IPS DF 6.9 (cell line): ENCODE data around the gene UBTD1.

Source experiments
- DNase-seq: peaks from one replicate; pipeline ENCODE4 v3.0.0-alpha.2; 2013; ENCODE audit warnings: low read depth, low spot score
- H3K27ac ChIP-seq: one replicate; pipeline ENCODE4 v1.5.1; 2013; ENCODE audit warnings: low read length, control low read depth
- H3K27me3 ChIP-seq: 2 replicates; pipeline ENCODE4 v1.6.1; 2013; ENCODE audit warnings: mild to moderate bottlenecking, low read length; ENCODE audit not compliant: control insufficient read depth, insufficient read depth
- H3K36me3 ChIP-seq: 2 replicates; pipeline ENCODE4 v1.6.1; 2013; ENCODE audit warnings: low read length; ENCODE audit not compliant: control insufficient read depth, insufficient read depth
- H3K4me1 ChIP-seq: 2 replicates; pipeline ENCODE4 v1.6.1; 2013; ENCODE audit warnings: low read length; ENCODE audit not compliant: control insufficient read depth, insufficient read depth
- H3K4me3 ChIP-seq: 2 replicates; pipeline ENCODE4 v1.5.1; 2013; ENCODE audit warnings: mild to moderate bottlenecking, low read length
- H3K9me3 ChIP-seq: 2 replicates; pipeline ENCODE4 v1.6.1; 2013; ENCODE audit warnings: low read length, inconsistent platforms; ENCODE audit not compliant: control insufficient read depth, insufficient read depth
- WGBS: extraction: QIAGEN DNeasy Blood & Tissue Kit; methylation state at CpG from one replicate; pipeline ENCODE4 v1.1.7; 2013; ENCODE audit warnings: mixed read lengths, missing lambda C conversion rate; ENCODE audit not compliant: insufficient read length, insufficient coverage; 5-methylcytosine and 5-hydroxymethylcytosine counted together

Gene UBTD1

GRCh38 chr10:97584060-97584797 is 85.5 kb downstream of the UBTD1 start, which contains the start of gene HOGA1:
TSS of gene HOGA1 (plus strand) at chr10:97584389. CDS start at chr10:97584704, 315 bp downstream.
- peaks cover 1% of the 10 kb centered on the region; the same call in 1 of the 2 replicates for H3K4me1 ChIP-seq
- no peaks in the 10 kb centered on the region for H3K27me3 ChIP-seq
- H3K9me3 ChIP-seq = no peaks in the 10 kb centered on the region
- no peak within 1 kb of the TSS for H3K4me3 ChIP-seq
- no peaks in the 10 kb centered on the region; the same call in 1 of the 2 replicates for H3K36me3 ChIP-seq
- DNase-seq = peak; percentile 37
- no CpG with 5 or more reads among the region's 5 CpGs for WGBS
- no peak within 1 kb of the TSS for H3K27ac ChIP-seq

GRCh38 chr10:97584798-97585438 is 86.2 kb downstream of the UBTD1 start:
- no peak for DNase-seq

GRCh38 chr10:97585439-97585811 is 86.7 kb downstream of the UBTD1 start:
- Histone ChIP-seq H3K9me3 (no peaks in the 10 kb centered on the region), H3K27ac (no peak overlapping the region), H3K4me3 (no peak overlapping the region), H3K27me3 (no peaks in the 10 kb centered on the region), H3K36me3 (no peaks in the 10 kb centered on the region; the same call in 1 of the 2 replicates), H3K4me1 (peaks cover 1% of the 10 kb centered on the region; the same call in 1 of the 2 replicates)
- no CpG with 5 or more reads among the region's 5 CpGs for WGBS
- no peak for DNase-seq

More at GRCh38 chr10:97584798-97585438, 86.2 kb downstream of the UBTD1 start:
- no peaks in the 10 kb centered on the region for H3K27me3 ChIP-seq
- no peak overlapping the region for H3K27ac ChIP-seq
- WGBS = no CpG with 5 or more reads among the region's 5 CpGs
- no peaks in the 10 kb centered on the region; the same call in 1 of the 2 replicates for H3K36me3 ChIP-seq
- no peak overlapping the region for H3K4me3 ChIP-seq
- peaks cover 1% of the 10 kb centered on the region; the same call in 1 of the 2 replicates for H3K4me1 ChIP-seq
- H3K9me3 ChIP-seq = no peaks in the 10 kb centered on the region

DNA sequence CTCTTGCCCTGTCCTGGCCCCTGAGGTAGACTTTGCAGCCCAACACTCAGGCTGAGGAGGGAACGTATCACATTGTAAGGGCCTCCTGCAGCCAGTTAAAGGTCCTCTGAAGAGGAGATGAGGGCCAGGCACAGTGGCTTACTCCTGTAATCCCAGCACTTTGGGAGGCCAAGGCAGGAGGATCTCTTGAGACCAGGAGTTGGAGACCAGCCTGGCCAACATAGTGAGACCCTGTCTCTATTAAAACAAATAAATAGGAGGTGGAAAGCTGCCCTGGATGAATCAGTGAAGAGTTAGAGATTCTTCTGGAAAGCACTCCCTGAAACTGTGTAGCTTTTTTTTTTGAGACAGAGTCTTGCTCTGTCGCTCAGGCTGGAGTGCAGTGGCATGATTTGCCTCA is 88.5 kb downstream of the UBTD1 start:
- H3K27me3 ChIP-seq = no peaks in the 10 kb centered on the region
- H3K36me3 ChIP-seq = no peaks in the 10 kb centered on the region; the same call in 1 of the 2 replicates
- peaks cover 1% of the 10 kb centered on the region; the same call in 1 of the 2 replicates for H3K4me1 ChIP-seq
- H3K9me3 ChIP-seq = no peaks in the 10 kb centered on the region
- H3K4me3 ChIP-seq = no peak overlapping the region
- no peak for DNase-seq
- no CpG with 5 or more reads among the region's 2 CpGs for WGBS
- no peak overlapping the region for H3K27ac ChIP-seq

GRCh38 chr10:97589479-97589878 is 90.8 kb downstream of the UBTD1 start, which contains the start of gene C10orf62:
TSS of gene C10orf62 (plus strand) at chr10:97589721. CDS start at chr10:97589898, 177 bp downstream.
- no peaks in the 10 kb centered on the region for H3K36me3 ChIP-seq
- peaks cover 1% of the 10 kb centered on the region; the same call in 1 of the 2 replicates for H3K4me1 ChIP-seq
- no peaks in the 10 kb centered on the region for H3K27me3 ChIP-seq
- no peaks in the 10 kb centered on the region for H3K9me3 ChIP-seq
- H3K4me3 ChIP-seq = no peak within 1 kb of the TSS
- WGBS = no CpG with 5 or more reads among the region's 3 CpGs
- DNase-seq = no peak
- H3K27ac ChIP-seq = no peak within 1 kb of the TSS

DNA sequence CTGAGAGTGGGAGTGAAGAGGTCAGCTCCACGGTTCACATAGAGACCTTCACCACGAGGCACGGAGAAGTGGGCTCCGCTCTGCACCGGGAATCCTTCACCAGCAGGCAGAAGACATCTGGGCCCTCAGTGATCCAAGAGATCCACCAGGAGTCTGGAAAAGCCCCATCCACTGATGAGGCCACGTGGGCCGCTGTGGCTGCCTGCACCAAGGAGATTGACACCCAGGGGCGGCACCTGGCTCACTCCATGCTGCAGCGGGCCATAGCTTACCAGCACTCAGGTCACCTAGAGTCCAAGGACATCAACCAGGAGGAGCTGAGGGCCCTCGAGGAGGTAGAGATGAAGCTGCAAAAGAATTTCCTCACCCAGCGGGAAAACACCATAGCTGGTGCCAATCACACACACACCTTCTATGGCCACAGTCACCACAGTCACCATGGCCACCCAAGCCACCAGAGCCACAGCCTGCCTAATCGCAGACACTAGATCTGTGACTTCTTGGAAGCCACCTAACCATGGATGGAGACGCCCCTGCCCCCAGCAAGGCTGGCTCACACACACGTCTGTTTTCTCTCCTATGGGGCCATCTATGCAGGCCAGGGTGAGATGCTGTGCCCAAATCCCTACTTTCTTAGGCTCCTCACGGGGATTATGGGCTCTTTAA is 91.5 kb downstream of the UBTD1 start:
- H3K27me3 ChIP-seq = no peaks in the 10 kb centered on the region
- no peaks in the 10 kb centered on the region for H3K4me1 ChIP-seq
- H3K4me3 ChIP-seq = no peak overlapping the region; the same call in 1 of the 2 replicates
- no CpG with 5 or more reads among the region's 15 CpGs for WGBS
- no peak for DNase-seq
- H3K9me3 ChIP-seq = no peaks in the 10 kb centered on the region
- H3K27ac ChIP-seq = no peak overlapping the region
- H3K36me3 ChIP-seq = no peaks in the 10 kb centered on the region

DNA sequence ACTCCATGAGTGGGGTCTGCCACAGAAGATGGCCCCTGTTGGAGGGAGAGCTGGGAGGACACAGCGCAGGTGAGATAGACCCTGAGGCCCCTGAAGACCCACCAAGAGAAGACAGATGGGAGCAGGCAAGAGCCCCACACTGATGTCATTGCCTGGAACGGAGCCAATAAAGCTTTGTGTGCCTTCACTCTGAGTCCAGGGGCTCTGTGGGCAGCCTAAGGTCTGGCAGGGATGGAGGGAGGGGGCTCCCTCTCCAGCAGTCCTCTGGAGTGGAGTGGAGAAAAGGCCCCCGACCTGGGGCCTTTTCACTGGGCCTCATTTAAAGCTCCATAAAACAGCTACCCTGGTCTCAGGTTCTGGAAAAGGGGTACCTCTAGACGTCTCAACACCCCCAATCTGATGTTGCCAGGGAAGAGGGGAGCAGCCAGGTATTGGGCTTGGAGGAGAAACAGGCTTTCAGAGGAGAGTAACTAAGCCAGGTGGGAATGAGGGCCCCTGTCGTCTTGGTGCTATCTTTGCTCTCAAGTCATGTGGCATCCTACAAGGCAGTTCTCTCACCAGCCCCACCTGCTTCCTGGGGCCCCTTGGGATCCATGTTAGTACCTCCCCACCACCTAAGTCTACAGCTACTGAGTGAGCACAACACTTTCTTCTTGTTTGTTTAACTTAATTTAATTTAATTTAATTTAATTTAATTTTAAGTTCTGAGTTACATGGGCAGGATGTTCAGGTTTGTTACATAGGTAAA is 92.2 kb downstream of the UBTD1 start:
- Histone ChIP-seq H3K36me3 (no peaks in the 10 kb centered on the region), H3K27me3 (no peaks in the 10 kb centered on the region), H3K9me3 (no peaks in the 10 kb centered on the region), H3K4me3 (no peak overlapping the region; the same call in 1 of the 2 replicates), H3K27ac (no peak overlapping the region), H3K4me1 (no peaks in the 10 kb centered on the region)
- DNase-seq = no peak
- no CpG with 5 or more reads among the region's 5 CpGs for WGBS

DNA sequence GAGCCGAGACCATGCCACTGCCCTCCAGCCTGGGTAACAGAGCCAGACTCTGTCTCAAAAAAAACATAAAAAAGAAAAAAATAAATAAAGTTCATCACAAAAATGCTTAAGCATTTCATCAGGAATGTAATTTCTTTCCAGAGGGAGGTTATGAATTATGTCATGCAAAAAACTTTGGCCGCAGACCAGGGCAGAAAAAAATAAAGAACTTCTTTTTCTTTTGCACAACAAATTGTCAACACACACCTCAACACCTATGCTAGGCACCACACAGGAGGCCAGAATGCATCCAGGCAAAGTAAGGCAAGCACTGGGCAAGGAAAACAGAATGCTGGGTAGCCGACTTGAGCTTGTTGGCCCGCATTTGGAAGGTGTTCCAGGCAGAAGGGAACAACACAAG is 94.7 kb downstream of the UBTD1 start:
- Histone ChIP-seq H3K4me1 (no peaks in the 10 kb centered on the region), H3K9me3 (no peaks in the 10 kb centered on the region), H3K27ac (no peak overlapping the region), H3K27me3 (no peaks in the 10 kb centered on the region), H3K36me3 (no peaks in the 10 kb centered on the region), H3K4me3 (no peak overlapping the region)
- no CpG with 5 or more reads among the region's 4 CpGs for WGBS
- no peak for DNase-seq

DNA sequence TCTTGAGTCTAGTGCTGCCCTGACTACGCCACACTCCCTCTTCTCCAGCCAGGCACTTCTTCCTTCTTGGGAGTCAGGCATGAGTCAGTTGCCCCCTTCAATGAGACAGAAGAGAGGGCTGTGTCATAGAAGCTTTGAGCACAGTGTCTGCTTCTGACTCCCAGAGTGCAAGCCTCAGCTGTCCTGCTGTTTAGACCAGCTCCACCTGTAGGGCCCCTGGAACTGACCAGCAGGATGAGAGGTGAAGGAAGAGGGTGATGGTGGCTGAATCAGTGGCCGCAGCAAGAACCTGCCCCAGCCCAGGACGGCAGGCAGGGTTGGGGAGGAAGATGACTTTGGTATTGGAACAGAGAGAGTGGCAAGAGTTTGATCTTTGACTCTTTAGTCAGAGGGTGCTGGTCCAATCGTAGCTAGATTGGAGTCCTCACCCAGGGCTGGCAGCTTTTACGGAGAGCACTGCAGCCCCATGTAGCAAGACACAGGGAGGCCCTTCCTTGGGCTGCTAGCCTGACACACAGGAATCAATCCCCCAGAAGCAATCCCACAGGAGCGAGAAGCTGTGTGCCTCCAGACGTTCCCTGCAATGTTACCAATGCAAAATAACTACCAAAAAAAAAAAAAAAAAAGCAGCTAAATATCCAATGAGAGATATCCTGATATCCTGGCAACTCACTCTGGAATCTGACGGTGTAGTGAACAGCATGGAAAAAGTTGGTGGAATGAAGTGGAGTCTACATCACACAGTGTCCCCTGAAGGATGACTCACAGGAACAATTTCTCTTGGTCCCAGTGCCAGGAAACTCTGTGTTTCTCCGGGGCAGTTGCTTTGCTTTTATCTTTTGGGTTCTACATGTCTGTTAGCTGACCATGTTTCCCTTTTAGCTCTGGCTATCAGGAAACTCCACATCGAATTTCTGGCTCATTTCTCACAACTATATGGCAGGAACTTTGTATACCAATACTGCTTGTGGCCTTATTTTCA is 97.7 kb downstream of the UBTD1 start:
- Histone ChIP-seq H3K9me3 (no peaks in the 10 kb centered on the region), H3K4me1 (no peaks in the 10 kb centered on the region), H3K4me3 (no peak overlapping the region), H3K27ac (no peak overlapping the region), H3K27me3 (no peaks in the 10 kb centered on the region), H3K36me3 (no peaks in the 10 kb centered on the region)
- no CpG with 5 or more reads among the region's 10 CpGs for WGBS
- no peak for DNase-seq
